ENCODE measurements around the gene PDSS2. TPM values are rescaled to one million over a fixed set of nuclear protein-coding genes. Genes with fewer than 3 reads are reported as not detected.
"Not testable (repeated sequence)": the region's sequence is repeated elsewhere in the genome, so short reads cannot be mapped to it uniquely, and the experiment has no call there.

Gene PDSS2
- total RNA-seq, 2 donors from 2014 or later = 12.2 to 16.2 TPM

DNA sequence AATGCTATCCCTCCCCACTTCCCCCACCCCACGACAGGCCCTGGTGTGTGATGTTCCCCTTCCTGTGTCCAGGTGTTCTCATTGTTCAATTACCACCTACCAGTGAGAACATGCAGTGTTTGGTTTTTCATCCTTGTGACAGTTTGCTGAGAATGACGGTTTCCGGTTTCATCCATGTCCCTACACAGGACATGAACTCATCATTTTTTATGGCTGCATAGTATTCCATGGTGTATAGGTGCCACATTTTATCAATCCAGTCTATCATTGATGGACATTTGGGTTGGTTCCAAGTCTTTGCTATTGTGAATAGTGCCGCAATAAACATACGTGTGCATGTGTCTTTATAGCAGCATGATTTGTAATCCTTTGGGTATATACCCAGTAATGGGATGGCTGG, 295.1 kb downstream of the PDSS2 start:
- not testable (repeated sequence) for H3K27ac Mint-ChIP-seq; H3K27me3 Mint-ChIP-seq; ATAC-seq; H3K4me3 Mint-ChIP-seq; H3K9me3 Mint-ChIP-seq; H3K4me1 Mint-ChIP-seq (ENCODE audit: low read depth in 2 of 2); DNase-seq (ENCODE audit: low spot score)
- peaks cover 10% of the 10 kb centered on the region for H3K36me3 Mint-ChIP-seq

DNA sequence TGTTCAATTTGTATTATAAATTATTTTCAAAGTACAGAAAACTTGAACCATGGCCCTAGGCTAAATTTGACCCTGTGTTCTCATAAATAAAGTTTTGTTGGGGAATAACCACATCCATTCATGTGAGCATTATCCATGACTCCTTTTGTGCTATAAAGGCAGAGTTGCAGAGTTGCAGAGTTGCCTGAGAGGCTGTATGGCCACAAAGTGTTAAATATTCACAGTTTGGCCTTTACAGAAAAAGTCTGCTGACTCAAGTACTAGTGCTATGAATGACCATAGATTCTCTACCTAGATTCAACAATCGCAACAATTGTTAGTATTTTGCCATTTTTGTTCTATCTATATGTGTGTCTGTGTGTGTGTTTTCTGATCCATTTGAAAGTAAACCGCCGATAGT, 297.8 kb downstream of the PDSS2 start:
- Mint-ChIP-seq H3K27me3 (no peaks in the 10 kb centered on the region), H3K36me3 (no peaks in the 10 kb centered on the region), H3K4me3 (no peak overlapping the region), H3K27ac (no peak overlapping the region), H3K9me3 (no peaks in the 10 kb centered on the region), H3K4me1 (ENCODE audit: low read depth in 2 of 2) (peaks cover 0 to 3% of the 10 kb centered on the region in 2 donors)
- no peak for DNase-seq (ENCODE audit: low spot score)
- no peak for ATAC-seq

DNA sequence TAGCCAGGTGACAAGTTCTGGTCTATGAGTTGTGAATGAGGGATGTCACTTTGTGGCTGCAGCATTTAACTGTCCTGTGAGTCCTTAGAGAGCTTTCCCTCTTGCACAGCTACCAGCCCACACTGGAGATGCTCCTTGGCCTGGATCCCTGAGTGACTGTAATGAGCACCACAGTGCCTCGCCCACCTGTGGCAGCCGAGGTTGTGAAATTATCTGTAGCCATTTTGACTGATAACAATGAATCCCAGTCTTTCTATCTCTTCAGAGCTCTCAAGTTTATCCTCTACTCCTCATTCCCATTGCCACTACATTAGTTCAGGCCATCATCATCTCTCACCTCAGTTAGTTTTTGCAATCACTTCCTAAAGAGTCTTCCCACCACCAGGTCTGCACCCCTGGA, 302.7 kb downstream of the PDSS2 start:
- ATAC-seq (no peak), DNase-seq (ENCODE audit: low spot score) (no peak)
- no peaks in the 10 kb centered on the region for H3K36me3 Mint-ChIP-seq
- H3K4me1 Mint-ChIP-seq (ENCODE audit: low read depth in 2 of 2) = peaks cover 0 to 3% of the 10 kb centered on the region in 2 donors
- no peaks in the 10 kb centered on the region for H3K9me3 Mint-ChIP-seq
- H3K27ac Mint-ChIP-seq = no peak overlapping the region
- H3K27me3 Mint-ChIP-seq = no peaks in the 10 kb centered on the region
- H3K4me3 Mint-ChIP-seq = no peak overlapping the region

DNA sequence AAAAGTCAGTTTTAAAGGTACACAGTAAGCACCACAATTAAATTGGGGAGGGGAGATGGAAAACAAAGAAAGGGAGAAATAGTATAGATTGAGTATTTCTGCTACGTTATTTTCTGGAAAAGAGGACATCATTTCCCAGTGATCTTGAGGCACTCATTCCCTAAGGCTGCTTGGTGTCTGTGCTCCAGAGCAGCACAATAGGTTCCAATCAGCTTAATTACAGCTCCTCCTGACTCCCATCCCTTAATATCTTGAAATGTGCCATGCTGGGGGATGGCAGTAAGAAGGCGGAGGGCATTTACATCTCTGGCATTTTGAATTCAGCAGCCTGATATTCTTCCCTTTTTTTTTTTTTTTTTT, 304.6 kb downstream of the PDSS2 start:
- Mint-ChIP-seq H3K9me3 (no peaks in the 10 kb centered on the region), H3K36me3 (no peaks in the 10 kb centered on the region), H3K27ac (no peak overlapping the region), H3K4me3 (no peak overlapping the region), H3K4me1 (ENCODE audit: low read depth in 2 of 2) (peaks cover 0 to 3% of the 10 kb centered on the region in 2 donors), H3K27me3 (no peaks in the 10 kb centered on the region)
- ATAC-seq = no peak
- no peak for DNase-seq (ENCODE audit: low spot score)

DNA sequence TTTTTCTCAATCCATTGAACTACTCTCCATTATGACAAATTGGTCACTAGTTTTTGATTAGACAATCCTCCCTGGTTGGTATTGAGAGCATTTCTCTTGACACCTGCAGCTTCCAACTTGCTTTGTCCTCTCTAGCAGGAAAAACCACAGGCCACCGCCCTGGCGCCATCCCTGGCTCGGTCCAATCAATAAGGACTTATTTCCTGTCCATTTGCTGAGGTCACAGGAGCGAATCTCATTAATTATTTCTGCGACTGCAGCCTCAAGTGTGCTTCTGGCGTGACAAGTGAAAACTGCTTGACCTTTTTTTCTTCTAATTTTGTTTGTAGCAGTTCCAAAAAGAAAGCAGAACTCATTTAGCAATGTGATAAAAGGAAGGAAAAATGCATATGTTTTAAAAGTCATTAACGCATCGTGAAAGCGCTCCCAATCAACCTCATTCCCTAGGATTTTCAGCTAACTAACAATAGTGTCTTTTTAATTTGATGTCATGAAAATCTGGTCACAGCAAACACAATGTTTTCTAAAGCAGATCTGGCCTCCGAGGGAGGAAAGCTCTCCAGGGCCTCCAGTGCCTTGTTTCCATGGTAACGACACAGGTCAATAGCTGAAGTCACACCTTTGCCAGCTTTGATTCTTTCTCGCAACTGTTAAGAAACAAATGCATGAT, 305.1 kb downstream of the PDSS2 start:
- Mint-ChIP-seq H3K4me3 (no peak overlapping the region), H3K9me3 (no peaks in the 10 kb centered on the region), H3K27ac (no peak overlapping the region), H3K4me1 (ENCODE audit: low read depth in 2 of 2) (peaks cover 0 to 3% of the 10 kb centered on the region in 2 donors), H3K36me3 (no peaks in the 10 kb centered on the region), H3K27me3 (no peaks in the 10 kb centered on the region)
- DNase-seq (ENCODE audit: low spot score) (no peak), ATAC-seq (no peak)

DNA sequence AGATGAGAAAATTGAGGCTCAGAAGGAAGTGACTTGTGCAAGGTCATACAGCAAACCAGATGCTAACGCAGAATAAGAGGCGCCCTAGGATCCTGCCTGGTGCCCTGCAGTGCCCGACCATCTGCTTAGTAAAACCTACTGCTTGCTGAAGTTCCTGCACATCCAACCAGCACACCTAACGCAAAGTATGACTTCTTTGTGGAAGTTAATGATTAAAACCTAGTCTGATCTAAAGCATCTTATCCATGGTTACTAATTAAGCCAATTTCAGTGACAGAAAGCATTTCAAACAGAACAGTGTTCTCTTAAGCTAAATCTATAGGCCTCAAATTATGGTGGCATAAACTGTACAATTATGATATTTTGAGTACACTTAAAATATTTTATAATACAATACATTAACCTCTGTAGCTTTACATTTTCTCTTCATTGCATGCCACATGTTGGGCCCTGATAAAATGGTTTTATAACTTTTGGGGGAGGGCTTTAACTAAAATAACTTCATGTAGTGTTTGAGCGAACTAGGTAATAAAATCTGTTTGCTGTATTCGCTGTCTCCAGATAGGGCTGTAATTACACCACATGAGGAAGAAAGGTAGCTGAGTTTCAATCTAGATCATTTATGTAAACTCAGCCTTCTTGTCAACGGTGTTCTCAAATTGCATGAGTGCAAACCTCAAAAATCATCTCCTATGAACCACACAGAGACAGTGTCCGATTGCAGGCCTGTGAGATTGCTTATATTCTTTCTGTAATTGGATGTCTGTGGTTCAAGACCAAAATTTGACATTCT, 306.5 kb downstream of the PDSS2 start:
- DNase-seq (ENCODE audit: low spot score) (no peak), ATAC-seq (no peak)
- Mint-ChIP-seq H3K27ac (no peak overlapping the region), H3K4me3 (no peak overlapping the region), H3K9me3 (no peaks in the 10 kb centered on the region), H3K27me3 (no peaks in the 10 kb centered on the region), H3K36me3 (no peaks in the 10 kb centered on the region), H3K4me1 (ENCODE audit: low read depth in 2 of 2) (peaks cover 0 to 3% of the 10 kb centered on the region in 2 donors)

DNA sequence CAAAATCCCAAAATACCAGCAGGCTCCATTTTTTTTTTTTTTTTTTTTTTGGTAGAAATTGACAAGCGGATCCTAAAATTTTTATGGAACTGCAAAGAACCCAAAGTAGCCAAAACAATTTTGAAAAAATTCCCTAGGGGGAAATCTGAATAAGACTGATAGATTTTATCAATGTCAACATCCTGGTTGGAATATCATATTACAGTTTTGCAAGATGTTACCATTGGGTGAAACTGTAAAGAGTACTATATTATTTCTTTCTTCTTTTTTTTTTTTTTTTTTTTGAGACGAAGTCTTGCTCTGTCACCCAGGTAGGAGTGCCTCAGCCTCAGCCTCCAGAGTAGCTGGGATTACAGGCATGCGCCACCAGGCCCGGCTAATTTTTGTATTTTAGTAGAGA, 314.7 kb downstream of the PDSS2 start:
- DNase-seq (ENCODE audit: low spot score) (no peak), ATAC-seq (no peak)
- Mint-ChIP-seq H3K4me1 (ENCODE audit: low read depth in 2 of 2) (no peaks in the 10 kb centered on the region), H3K4me3 (no peak overlapping the region), H3K27me3 (no peaks in the 10 kb centered on the region), H3K36me3 (no peaks in the 10 kb centered on the region), H3K27ac (no peak overlapping the region), H3K9me3 (no peaks in the 10 kb centered on the region)

DNA sequence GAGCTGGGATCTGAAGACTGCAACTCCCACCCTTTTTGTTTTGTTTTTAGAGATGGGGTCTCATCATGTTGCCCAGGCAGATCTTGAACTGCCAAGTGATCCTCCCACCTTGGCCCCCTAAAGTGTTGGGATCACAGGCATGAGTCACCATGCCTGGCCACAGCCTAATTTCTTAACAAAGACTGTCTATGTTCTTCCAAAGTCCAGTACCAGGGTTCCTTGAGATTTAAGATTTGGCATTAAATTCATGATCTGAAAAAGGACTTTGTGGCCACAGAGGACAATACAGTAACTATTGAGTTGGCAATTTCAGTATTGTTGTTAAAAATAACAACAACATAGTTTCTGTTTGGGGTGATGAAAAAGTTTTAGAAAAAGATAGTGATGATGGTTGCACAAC, 315.4 kb downstream of the PDSS2 start:
- no peaks in the 10 kb centered on the region for H3K4me1 Mint-ChIP-seq (ENCODE audit: low read depth in 2 of 2)
- H3K36me3 Mint-ChIP-seq = no peaks in the 10 kb centered on the region
- no peaks in the 10 kb centered on the region for H3K27me3 Mint-ChIP-seq
- no peak for ATAC-seq
- no peak overlapping the region for H3K4me3 Mint-ChIP-seq
- DNase-seq (ENCODE audit: low spot score) = no peak
- H3K9me3 Mint-ChIP-seq = no peaks in the 10 kb centered on the region
- H3K27ac Mint-ChIP-seq = no peak overlapping the region

DNA sequence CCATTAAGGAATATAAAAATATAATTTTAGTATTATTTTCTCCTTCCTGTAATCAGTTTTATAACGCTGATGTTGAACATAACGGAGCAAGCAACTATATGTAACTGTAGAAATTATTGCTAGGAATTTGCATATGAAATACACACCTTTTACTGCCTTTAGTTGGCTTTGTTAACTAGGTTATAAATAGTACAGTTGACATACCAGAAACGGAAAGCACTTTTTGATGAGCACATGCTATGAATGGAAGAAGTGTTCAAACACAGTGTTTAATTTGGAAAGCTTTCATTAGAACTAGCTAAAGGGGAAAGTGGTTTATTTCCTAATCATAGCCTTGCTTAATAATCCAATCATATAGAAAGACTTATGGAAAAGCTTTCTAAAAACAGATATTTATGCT, 318.8 kb downstream of the PDSS2 start:
- no peaks in the 10 kb centered on the region for H3K36me3 Mint-ChIP-seq
- no peaks in the 10 kb centered on the region for H3K9me3 Mint-ChIP-seq
- DNase-seq (ENCODE audit: low spot score) (no peak), ATAC-seq (no peak)
- H3K27me3 Mint-ChIP-seq = no peaks in the 10 kb centered on the region
- no peaks in the 10 kb centered on the region for H3K4me1 Mint-ChIP-seq (ENCODE audit: low read depth in 2 of 2)
- H3K27ac Mint-ChIP-seq = no peak overlapping the region
- H3K4me3 Mint-ChIP-seq = no peak overlapping the region

DNA sequence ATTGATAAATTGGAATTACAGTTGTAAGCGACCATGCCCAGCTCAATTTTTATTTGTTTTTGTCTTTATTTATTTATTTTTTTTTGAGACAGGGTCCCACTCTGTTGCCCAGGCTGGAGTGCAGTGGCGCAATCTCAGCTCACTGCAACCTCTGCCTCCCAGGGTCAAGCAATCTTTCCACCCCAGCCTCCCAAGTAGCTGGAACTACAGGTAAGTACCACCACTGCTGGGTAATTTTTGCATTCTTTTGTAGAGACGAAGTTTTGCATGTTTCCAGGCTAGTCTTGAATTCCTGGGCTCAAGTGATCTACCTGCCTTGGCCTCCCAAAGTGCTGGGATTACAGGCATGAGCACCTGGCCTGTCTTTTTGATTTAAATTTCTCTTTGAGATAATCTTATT, 323.0 kb downstream of the PDSS2 start:
- H3K36me3 Mint-ChIP-seq; DNase-seq (ENCODE audit: low spot score); H3K27ac Mint-ChIP-seq; H3K4me3 Mint-ChIP-seq; H3K4me1 Mint-ChIP-seq (ENCODE audit: low read depth in 2 of 2); H3K9me3 Mint-ChIP-seq; H3K27me3 Mint-ChIP-seq; ATAC-seq: not testable (repeated sequence)

DNA sequence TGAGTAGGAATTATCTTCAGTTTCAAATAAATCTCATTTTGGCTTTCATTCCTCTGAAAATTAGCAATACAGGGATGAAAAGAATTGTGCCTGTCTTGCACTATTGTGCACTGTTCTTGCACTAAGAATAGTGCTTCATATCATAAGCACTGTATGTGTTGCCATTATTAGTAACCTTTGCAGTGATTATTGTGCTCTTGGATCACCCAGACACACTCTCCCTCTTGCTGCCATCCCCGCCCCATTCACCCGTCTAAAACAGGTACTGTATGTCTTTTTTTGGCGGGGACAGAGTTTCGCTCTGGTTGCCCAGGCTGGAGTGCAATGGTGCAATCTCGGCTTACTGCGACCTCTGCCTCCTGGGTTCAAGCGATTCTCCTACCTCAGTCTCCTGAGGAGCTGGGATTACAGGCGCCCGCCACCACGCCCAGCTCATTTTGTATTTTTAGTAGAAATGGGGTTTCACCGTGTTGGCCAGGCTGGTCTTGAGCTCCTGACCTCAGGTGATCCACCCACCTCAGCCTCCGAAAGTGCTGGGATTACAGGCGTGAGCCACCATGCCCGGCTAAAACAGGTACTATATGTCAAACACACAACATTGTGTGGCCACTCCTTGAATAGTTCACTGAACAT, 324.2 kb downstream of the PDSS2 start:
- not testable (repeated sequence) for H3K36me3 Mint-ChIP-seq; H3K4me1 Mint-ChIP-seq (ENCODE audit: low read depth in 2 of 2); H3K27ac Mint-ChIP-seq; H3K4me3 Mint-ChIP-seq; H3K27me3 Mint-ChIP-seq; ATAC-seq; DNase-seq (ENCODE audit: low spot score); H3K9me3 Mint-ChIP-seq

DNA sequence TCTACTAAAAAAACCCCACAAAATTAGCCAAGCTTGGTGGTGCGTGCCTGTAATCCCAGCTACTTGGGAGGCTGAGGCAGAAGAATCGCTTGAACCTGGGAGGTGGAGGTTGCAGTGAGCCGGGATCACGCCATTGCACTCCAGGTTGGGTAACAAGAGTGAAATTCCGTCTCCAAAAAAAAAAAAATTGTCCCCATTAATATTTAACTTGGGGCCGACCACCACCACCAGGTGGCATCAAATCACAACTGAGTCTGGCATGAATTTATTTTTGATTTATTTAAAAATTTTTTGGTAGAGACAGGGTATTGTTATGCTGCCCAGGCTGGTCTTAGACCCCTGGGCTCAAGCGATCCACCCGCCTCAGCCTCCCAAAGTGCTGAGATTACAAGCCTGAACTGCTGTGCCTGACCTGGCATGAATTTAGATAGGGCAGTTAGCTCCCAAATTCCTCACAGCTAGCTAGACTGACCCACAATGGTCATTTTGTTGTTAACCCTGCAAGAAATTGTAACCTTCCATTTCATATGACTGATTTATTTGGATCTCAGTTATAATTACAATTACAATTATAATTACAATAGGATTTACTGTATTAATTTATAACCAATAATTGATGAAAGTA, 326.9 kb downstream of the PDSS2 start:
- Mint-ChIP-seq H3K4me3 (no peak overlapping the region), H3K27ac (no peak overlapping the region), H3K9me3 (no peaks in the 10 kb centered on the region), H3K4me1 (ENCODE audit: low read depth in 2 of 2) (peaks cover 0 to 3% of the 10 kb centered on the region in 2 donors), H3K27me3 (peaks cover 0 to 3% of the 10 kb centered on the region in 2 donors), H3K36me3 (no peaks in the 10 kb centered on the region)
- ATAC-seq (no peak), DNase-seq (ENCODE audit: low spot score) (no peak)

DNA sequence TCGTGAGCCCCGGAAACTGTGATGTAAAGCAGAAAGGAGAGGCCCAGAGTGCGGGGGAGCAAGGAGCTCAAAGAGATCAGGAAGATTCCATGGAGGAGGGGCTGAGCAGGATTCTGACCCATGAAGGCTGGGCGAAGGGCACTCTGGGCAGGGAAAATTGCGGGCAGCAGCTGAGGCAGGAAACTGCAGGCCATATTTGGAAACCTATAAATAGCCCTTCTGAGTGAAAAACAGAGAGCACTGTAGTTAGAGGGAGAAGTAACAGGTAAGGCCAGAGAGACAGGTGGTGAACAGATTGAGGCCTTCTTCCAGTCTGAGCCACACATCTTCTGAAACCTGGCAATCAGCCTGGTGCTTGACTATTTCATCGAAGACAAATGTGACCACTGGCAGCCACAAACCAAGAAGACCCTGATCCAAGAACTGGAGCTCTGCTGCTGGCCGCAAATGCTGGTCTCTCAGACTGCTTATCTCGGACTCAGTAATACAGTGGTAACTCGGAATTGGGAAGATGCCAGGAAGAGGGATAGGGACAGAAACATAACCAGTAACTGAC, 329.9 kb downstream of the PDSS2 start:
- H3K36me3 Mint-ChIP-seq = no peaks in the 10 kb centered on the region
- peaks cover 0 to 3% of the 10 kb centered on the region in 2 donors for H3K27me3 Mint-ChIP-seq
- no peak overlapping the region for H3K4me3 Mint-ChIP-seq
- no peaks in the 10 kb centered on the region for H3K9me3 Mint-ChIP-seq
- H3K4me1 Mint-ChIP-seq (ENCODE audit: low read depth in 2 of 2) = peaks cover 0 to 3% of the 10 kb centered on the region in 2 donors
- no peak overlapping the region for H3K27ac Mint-ChIP-seq
- ATAC-seq (no peak), DNase-seq (ENCODE audit: low spot score) (no peak)

DNA sequence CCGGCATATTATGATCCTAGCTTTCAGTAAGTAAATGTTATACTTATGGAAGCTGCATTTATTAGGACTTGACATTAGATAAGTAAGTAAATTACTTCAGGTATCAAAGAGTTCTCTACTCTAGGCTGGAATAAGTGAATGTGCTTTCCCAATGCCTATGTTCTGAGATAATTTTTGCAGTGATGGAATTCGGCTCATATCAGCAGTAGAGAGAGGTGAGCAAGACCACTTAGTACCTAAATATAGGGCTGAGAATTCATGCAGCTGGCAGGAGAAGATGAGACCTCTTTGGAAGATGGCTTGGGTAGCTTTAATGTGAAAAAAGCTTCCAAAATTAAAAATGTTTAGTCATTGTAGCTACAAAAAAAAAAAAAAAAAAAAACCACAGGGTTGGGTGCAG, 330.8 kb downstream of the PDSS2 start:
- ATAC-seq (no peak), DNase-seq (ENCODE audit: low spot score) (no peak)
- Mint-ChIP-seq H3K27me3 (peaks cover 0 to 3% of the 10 kb centered on the region in 2 donors), H3K9me3 (no peaks in the 10 kb centered on the region), H3K36me3 (no peaks in the 10 kb centered on the region), H3K4me3 (no peak overlapping the region), H3K27ac (no peak overlapping the region), H3K4me1 (ENCODE audit: low read depth in 2 of 2) (peaks cover 0 to 3% of the 10 kb centered on the region in 2 donors)
